HG02588 (cell line): ENCODE data around the gene NCOA5.
"Not testable (repeated sequence)": the region's sequence is repeated elsewhere in the genome, so short reads cannot be mapped to it uniquely, and the experiment has no call there.

ENCODE experiments used
- ATAC-seq: cut with Tn5 transposase; IDR thresholded peaks from one replicate; pipeline ENCODE4 v1.9.1; 2021; ENCODE audit warnings: mild to moderate bottlenecking, moderate library complexity; ENCODE audit not compliant: unreplicated experiment

NCOA5 gene

GRCh38 chr20:46121184-46121930, 31.6 kb upstream of the NCOA5 start:
- ATAC-seq, result no peak

- no peak for ATAC-seq
Measured at GRCh38 chr20:46120136-46120535, 30.4 kb upstream of the NCOA5 start.

GRCh38 chr20:46119547-46119946, 29.8 kb upstream of the NCOA5 start:
- no peak for ATAC-seq

GRCh38 chr20:46119028-46119546, 29.3 kb upstream of the NCOA5 start:
- peak; percentile 38 for ATAC-seq

GRCh38 chr20:46118481-46119020, 28.8 kb upstream of the NCOA5 start:
- peak; percentile 37 for ATAC-seq

GRCh38 chr20:46117704-46118467, 28.1 kb upstream of the NCOA5 start, which contains the start of gene CD40:
Gene CD40, plus strand, starts transcription at chr20:46118314. Its CDS starts 30 bp downstream, at chr20:46118344.
- ATAC-seq, result peak; percentile 62

GRCh38 chr20:46114449-46114848, 24.7 kb upstream of the NCOA5 start:
- ATAC-seq, result no peak

GRCh38 chr20:46113113-46113470, 23.3 kb upstream of the NCOA5 start:
- no peak for ATAC-seq

GRCh38 chr20:46112430-46113112, 22.8 kb upstream of the NCOA5 start:
- no peak for ATAC-seq

- ATAC-seq, result no peak
Measured at GRCh38 chr20:46111836-46112212, 22.1 kb upstream of the NCOA5 start.

GRCh38 chr20:46111028-46111835, 21.5 kb upstream of the NCOA5 start:
- ATAC-seq, result no peak

GRCh38 chr20:46108976-46109375, 19.2 kb upstream of the NCOA5 start:
- no peak for ATAC-seq

- peak; percentile 83 for ATAC-seq
Measured at GRCh38 chr20:46108435-46108841, 18.7 kb upstream of the NCOA5 start.

GRCh38 chr20:46107061-46107460, 17.3 kb upstream of the NCOA5 start:
- no peak for ATAC-seq

GRCh38 chr20:46104262-46104661, 14.5 kb upstream of the NCOA5 start:
- no peak for ATAC-seq

- no peak for ATAC-seq
Measured at GRCh38 chr20:46102940-46103339, 13.2 kb upstream of the NCOA5 start.

- no peak for ATAC-seq
Measured at GRCh38 chr20:46101957-46102356, 12.2 kb upstream of the NCOA5 start.

- no peak for ATAC-seq
Measured at GRCh38 chr20:46100988-46101387, 11.2 kb upstream of the NCOA5 start.

GRCh38 chr20:46100444-46100843, 10.7 kb upstream of the NCOA5 start:
- ATAC-seq, result not testable (repeated sequence)
